Stomach smooth muscle (tissue), 2 donors: ENCODE data around the gene HSF5.

Source experiments
- H3K27ac ChIP-seq: one replicate; pipeline ENCODE4 v1.7.0; 2013; ENCODE audit warnings: mild to moderate bottlenecking, low read length, inconsistent platforms
- H3K27me3 ChIP-seq, 2 donors: one replicate each; pipeline ENCODE4 v1.7.0; 2013; ENCODE audit warnings: low read length in 2 of 2; ENCODE audit not compliant: insufficient read depth in 2 of 2, control insufficient read depth in 1 of 2
- H3K36me3 ChIP-seq, 2 donors: one replicate each; pipeline ENCODE4 v1.7.0; 2013; ENCODE audit warnings: low read length in 2 of 2; ENCODE audit not compliant: control insufficient read depth in 2 of 2, insufficient read depth in 2 of 2
- H3K4me1 ChIP-seq: one replicate; pipeline ENCODE4 v1.7.0; 2013; ENCODE audit warnings: low read length; ENCODE audit not compliant: control insufficient read depth, insufficient read depth
- H3K4me3 ChIP-seq, 2 donors: one replicate each; pipeline ENCODE4 v1.7.0; 2013; ENCODE audit warnings: low read length in 2 of 2
- H3K9ac ChIP-seq, 2 donors: one replicate each; pipeline ENCODE4 v1.7.0; 2013; ENCODE audit warnings: low read length in 2 of 2, mild to moderate bottlenecking in 1 of 2
- H3K9me3 ChIP-seq, 2 donors: one replicate each; pipeline ENCODE4 v1.7.0; 2013; ENCODE audit warnings: low read length in 2 of 2; ENCODE audit not compliant: control insufficient read depth in 2 of 2
- donor health status: healthy.
- donor health status: Pancreatic carcinoma.

The HSF5 gene

DNA sequence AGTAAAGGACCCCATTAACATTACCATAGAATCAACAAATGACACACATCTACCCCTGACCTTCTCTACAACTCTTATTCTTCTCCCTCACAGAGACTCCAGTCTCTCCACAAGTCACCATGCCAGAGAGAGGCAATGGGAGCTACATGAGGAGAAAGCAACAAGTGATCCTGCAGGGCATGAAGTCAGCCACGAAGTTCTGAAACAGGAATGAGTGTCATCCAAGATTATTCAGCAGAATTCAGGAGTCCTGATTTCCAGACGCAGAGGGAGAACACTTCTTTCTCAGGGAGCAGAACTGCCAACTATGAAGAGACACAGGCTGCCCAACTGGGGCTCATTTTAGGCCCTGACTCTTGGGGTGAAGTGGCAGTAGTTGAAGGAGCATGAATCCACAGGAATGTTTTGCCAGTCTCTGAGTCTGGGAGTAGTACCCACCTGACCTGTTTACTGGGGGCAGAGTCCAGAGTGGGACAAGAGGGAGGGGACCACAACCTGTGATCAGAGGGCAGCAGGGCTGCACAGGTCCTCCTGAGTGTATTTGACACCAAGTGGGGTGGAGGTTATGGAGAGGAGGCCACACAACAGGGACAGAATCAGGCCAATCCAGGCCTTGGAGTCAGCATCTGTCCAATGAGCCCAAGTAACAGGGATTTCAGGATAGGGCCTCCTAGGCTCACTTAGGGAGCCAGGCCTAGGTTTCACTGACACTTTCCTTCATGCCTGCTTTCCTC lies 28.6 kb upstream of the HSF5 start:
- no peaks in the 10 kb centered on the region for H3K27me3 ChIP-seq
- H3K27ac ChIP-seq = peak overlapping the region; percentile 96
- peak overlapping the region; percentile 84 to 90 for H3K9ac ChIP-seq
- peaks cover 47% of the 10 kb centered on the region for H3K4me1 ChIP-seq
- peak overlapping the region; percentile 84 to 98 for H3K4me3 ChIP-seq
- H3K9me3 ChIP-seq = no peaks in the 10 kb centered on the region
- H3K36me3 ChIP-seq = peaks cover 4 to 9% of the 10 kb centered on the region in 2 donors

DNA sequence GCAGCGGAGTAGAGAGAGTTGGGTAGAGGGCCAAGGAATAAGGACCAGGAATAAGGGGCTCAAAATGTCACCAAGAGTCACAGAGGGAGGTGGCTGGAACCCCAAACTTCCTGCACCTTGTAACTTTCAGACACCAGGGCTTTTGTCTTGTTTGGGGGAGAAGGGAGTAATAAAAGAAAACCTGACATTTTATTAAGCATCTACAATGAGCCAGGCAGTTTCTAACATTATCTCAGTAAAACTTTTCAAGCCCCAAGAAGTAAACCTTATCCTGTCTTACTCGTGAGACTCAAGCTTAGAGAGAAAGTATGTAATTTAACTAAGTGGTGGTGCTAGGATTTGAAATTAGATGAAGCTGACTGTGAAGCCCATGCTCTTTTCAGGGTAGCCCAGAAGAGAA lies 27.1 kb upstream of the HSF5 start:
- Histone ChIP-seq H3K4me1 (peaks cover 44% of the 10 kb centered on the region), H3K36me3 (peaks cover 14 to 20% of the 10 kb centered on the region in 2 donors), H3K27me3 (no peaks in the 10 kb centered on the region), H3K27ac (peak overlapping the region; percentile 79), H3K9ac (peak overlapping the region in 1 of 2 donors; percentile 78), H3K4me3 (peak overlapping the region in 1 of 2 donors; percentile 78), H3K9me3 (no peaks in the 10 kb centered on the region)

- H3K4me1 ChIP-seq = peaks cover 39% of the 10 kb centered on the region
- H3K4me3 ChIP-seq = peak overlapping the region; percentile 60 to 78
- no peaks in the 10 kb centered on the region for H3K9me3 ChIP-seq
- H3K27ac ChIP-seq = peak overlapping the region; percentile 79
- peak overlapping the region; percentile 66 to 78 for H3K9ac ChIP-seq
- peaks cover 19 to 25% of the 10 kb centered on the region in 2 donors for H3K36me3 ChIP-seq
- H3K27me3 ChIP-seq = no peaks in the 10 kb centered on the region
Observed at GRCh38 chr17:58514770-58515157, 26.6 kb upstream of the HSF5 start.

GRCh38 chr17:58513965-58514769 lies 26.0 kb upstream of the HSF5 start, which contains the start of gene MTMR4:
TSS of gene MTMR4 (minus strand) at chr17:58514638. CDS start at chr17:58514407, 231 bp downstream.
- Histone ChIP-seq H3K4me3 (peak within 1 kb of the TSS; percentile 60 to 78), H3K27ac (peak within 1 kb of the TSS; percentile 79), H3K36me3 (peaks cover 23 to 31% of the 10 kb centered on the region in 2 donors), H3K4me1 (peaks cover 37% of the 10 kb centered on the region), H3K9ac (peak within 1 kb of the TSS; percentile 74 to 78), H3K27me3 (no peaks in the 10 kb centered on the region), H3K9me3 (no peaks in the 10 kb centered on the region)

GRCh38 chr17:58513267-58513964 lies 25.2 kb upstream of the HSF5 start:
- H3K4me3 ChIP-seq = peak overlapping the region; percentile 60 to 78

DNA sequence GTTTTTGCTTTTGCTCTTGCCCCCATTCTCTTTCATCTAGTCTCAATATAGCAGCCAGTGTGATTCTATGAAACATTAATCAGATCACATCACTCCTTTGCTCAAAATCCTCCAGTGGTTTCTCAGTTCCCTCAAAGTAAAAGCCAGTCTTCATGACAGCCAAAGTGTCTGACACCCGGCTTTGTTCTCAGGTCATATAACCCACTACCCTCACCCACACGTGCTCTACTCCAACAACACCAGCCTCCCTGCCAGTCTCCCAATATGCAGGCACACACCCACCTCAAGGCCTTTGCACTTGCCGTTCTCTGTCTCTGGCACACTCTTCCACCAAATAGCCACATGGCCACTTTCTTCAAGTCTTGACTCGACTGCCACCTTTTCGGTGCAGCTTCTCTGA lies 21.9 kb upstream of the HSF5 start:
- no peak overlapping the region for H3K4me3 ChIP-seq
- H3K4me1 ChIP-seq = peaks cover 16% of the 10 kb centered on the region
- H3K27me3 ChIP-seq = no peaks in the 10 kb centered on the region
- peaks cover 51 to 65% of the 10 kb centered on the region in 2 donors for H3K36me3 ChIP-seq
- no peaks in the 10 kb centered on the region for H3K9me3 ChIP-seq
- H3K27ac ChIP-seq = no peak overlapping the region
- H3K9ac ChIP-seq = no peak overlapping the region

More at GRCh38 chr17:58513267-58513964, 25.2 kb upstream of the HSF5 start:
- H3K9me3 ChIP-seq = no peaks in the 10 kb centered on the region
- peak overlapping the region; percentile 74 to 78 for H3K9ac ChIP-seq
- peaks cover 30 to 38% of the 10 kb centered on the region in 2 donors for H3K36me3 ChIP-seq
- no peaks in the 10 kb centered on the region for H3K27me3 ChIP-seq
- H3K27ac ChIP-seq = no peak overlapping the region
- peaks cover 33% of the 10 kb centered on the region for H3K4me1 ChIP-seq

DNA sequence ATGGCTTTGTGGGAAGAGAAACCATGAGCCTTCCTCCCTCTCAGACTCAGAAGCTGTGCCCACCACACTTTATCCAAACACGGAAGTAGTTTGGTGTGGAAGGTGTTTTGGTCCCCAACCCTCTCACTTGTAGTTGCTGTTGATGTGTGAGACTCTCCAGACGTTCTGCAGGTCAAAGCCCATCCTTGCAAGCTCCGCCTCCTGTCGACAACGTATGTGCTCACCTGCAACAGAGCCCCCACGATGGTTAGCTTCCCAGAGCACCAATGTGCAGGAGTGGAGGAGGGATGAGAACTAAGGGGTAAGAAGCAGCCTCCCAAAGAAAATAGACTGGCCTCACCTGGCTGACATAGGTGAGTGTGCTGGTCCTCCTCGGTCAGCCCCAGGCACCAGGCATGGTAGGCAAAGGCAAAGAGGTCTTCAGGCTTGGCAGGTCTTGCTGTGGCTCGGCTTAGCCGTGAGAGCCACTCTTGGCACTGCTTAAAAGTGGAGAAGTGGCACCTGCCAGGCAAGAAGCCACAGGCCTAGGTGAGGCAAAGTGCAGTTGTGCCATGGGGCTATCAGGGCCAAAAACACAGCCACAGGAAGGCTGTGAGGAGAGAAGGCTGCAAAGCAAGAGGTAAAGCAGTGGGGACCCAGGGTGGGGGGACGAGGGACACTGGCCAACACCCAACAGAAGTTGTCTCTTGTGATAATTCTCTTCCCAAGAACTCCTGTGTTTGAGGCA lies 20.3 kb upstream of the HSF5 start:
- no peaks in the 10 kb centered on the region for H3K27me3 ChIP-seq
- H3K4me3 ChIP-seq = no peak overlapping the region
- peaks cover 67 to 79% of the 10 kb centered on the region in 2 donors for H3K36me3 ChIP-seq
- no peak overlapping the region for H3K27ac ChIP-seq
- H3K9ac ChIP-seq = no peak overlapping the region
- no peaks in the 10 kb centered on the region for H3K9me3 ChIP-seq
- peaks cover 4% of the 10 kb centered on the region for H3K4me1 ChIP-seq

- Histone ChIP-seq H3K9ac (no peak overlapping the region), H3K36me3 (peaks cover 72 to 82% of the 10 kb centered on the region in 2 donors), H3K4me1 (no peaks in the 10 kb centered on the region), H3K27me3 (no peaks in the 10 kb centered on the region), H3K4me3 (no peak overlapping the region), H3K9me3 (no peaks in the 10 kb centered on the region), H3K27ac (no peak overlapping the region)
Observed at GRCh38 chr17:58507123-58507634, 19.0 kb upstream of the HSF5 start.

DNA sequence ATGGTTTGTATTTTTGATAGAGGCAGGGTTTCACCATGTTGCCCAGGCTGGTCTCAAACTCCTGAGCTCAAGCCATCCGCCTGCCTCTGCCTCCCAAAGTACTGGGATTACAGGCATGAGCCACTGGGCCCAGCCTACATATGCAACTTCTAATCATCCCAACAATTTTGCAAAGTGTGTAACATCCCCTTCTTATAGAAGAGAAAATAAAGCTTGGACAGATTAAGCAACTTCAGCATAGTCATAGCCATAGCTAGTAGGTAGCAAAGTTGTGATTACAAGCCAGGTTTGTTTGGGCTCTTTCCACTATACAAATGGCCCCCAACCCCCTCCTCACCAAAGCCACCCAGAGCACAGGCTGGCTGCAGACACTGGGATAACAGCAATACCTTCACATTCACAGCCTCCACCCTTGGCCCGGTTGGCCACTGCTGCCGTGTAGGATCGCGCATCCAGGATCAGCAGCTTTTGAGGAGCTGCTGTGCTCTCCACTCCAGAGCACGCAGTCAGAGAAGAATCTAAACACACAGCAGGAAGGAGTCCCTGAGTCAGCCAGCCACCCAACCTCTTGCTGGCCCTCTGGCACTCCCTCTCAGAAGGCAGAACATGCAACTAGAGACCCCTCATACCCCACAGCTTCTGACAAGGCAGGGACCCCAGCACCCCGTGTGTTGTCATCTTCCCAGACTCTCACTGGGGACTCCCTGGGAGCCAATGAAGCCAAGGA lies 18.3 kb upstream of the HSF5 start:
- no peaks in the 10 kb centered on the region for H3K9me3 ChIP-seq
- no peak overlapping the region for H3K4me3 ChIP-seq
- H3K4me1 ChIP-seq = no peaks in the 10 kb centered on the region
- H3K9ac ChIP-seq = no peak overlapping the region
- H3K27ac ChIP-seq = no peak overlapping the region
- peaks cover 76 to 80% of the 10 kb centered on the region in 2 donors for H3K36me3 ChIP-seq
- H3K27me3 ChIP-seq = no peaks in the 10 kb centered on the region
